NB4 (cell line): ENCODE measurements around the gene TMEM63B.

ENCODE experiments used
- CTCF ChIP-seq: IDR thresholded peaks from one replicate; pipeline ENCODE4 v1.5.1; 2012; ENCODE audit warnings: low read depth, low read length
- MAX ChIP-seq: IDR thresholded peaks from 2 replicates; pipeline ENCODE4 v1.6.1; 2011; ENCODE audit warnings: low read depth, low read length
- POLR2A ChIP-seq: IDR thresholded peaks from 2 replicates; pipeline ENCODE4 v1.6.1; 2011; ENCODE audit warnings: mild to moderate bottlenecking; ENCODE audit not compliant: insufficient read length; ENCODE audit errors: extremely low read depth

- no peak for TF ChIP-seq CTCF
- TF ChIP-seq MAX = no peak
- no peak for TF ChIP-seq POLR2A
Observed at GRCh38 chr6:44110005-44110676, 17.2 kb upstream of the TMEM63B start.
